ENCODE measurements around the gene CDK19.

GRCh38 chr6:110642711-110643110, 172.6 kb downstream of the CDK19 start:
- TF ChIP-seq, protein P1, sequence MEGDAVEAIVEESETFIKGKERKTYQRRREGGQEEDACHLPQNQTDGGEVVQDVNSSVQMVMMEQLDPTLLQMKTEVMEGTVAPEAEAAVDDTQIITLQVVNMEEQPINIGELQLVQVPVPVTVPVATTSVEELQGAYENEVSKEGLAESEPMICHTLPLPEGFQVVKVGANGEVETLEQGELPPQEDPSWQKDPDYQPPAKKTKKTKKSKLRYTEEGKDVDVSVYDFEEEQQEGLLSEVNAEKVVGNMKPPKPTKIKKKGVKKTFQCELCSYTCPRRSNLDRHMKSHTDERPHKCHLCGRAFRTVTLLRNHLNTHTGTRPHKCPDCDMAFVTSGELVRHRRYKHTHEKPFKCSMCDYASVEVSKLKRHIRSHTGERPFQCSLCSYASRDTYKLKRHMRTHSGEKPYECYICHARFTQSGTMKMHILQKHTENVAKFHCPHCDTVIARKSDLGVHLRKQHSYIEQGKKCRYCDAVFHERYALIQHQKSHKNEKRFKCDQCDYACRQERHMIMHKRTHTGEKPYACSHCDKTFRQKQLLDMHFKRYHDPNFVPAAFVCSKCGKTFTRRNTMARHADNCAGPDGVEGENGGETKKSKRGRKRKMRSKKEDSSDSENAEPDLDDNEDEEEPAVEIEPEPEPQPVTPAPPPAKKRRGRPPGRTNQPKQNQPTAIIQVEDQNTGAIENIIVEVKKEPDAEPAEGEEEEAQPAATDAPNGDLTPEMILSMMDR (conservative IDR thresholded peaks at IDR 0.05), result no peak
- TF ChIP-seq ZFX (IDR thresholded peaks at IDR 0.05), result no peak

All from C4-2B (cell line).